B cell (primary cell): ENCODE data around the gene NFATC1.

Experiments
- CTCF ChIP-seq: fragments of 200-600 bp; IDR thresholded peaks from one replicate; pipeline ENCODE4 v1.8.0; 2022; ENCODE audit warnings: antibody characterized with exemption, mild to moderate bottlenecking
- EZH2 ChIP-seq: IDR thresholded peaks from 2 replicates; pipeline ENCODE4 v1.6.1; 2012; ENCODE audit warnings: borderline replicate concordance, low read depth, mild to moderate bottlenecking, moderate library complexity, low read length; ENCODE audit not compliant: insufficient read depth, poor library complexity, severe bottlenecking

GRCh38 chr18:79402209-79402576 lies 6.5 kb downstream of the NFATC1 start:
- no peak for TF ChIP-seq CTCF
- no peak for TF ChIP-seq EZH2
